GM12892 (cell line): ENCODE data around the gene GPR3.
"Not testable (repeated sequence)": the region's sequence is repeated elsewhere in the genome, so short reads cannot be mapped to it uniquely, and the experiment has no call there.

Source experiments
- DNase-seq: peaks from one replicate; pipeline ENCODE4 v3.0.0; 2011; ENCODE audit not compliant: insufficient read length
- FAIRE-seq: peaks from 2 replicates; lab custom pipeline; 2011; peaks lifted over from hg19 to GRCh38; lab: Jason Lieb, UNC
- POLR2A ChIP-seq: IDR thresholded peaks from 2 replicates; pipeline ENCODE4 v1.6.1; 2011; ENCODE audit warnings: low read depth, low read length, control low read depth
- POLR2AphosphoS5 ChIP-seq: IDR thresholded peaks from 2 replicates; pipeline ENCODE4 v1.6.1; 2011; ENCODE audit warnings: low read depth, low read length, control low read depth
- TAF1 ChIP-seq: IDR thresholded peaks from 2 replicates; pipeline ENCODE4 v1.6.1; 2011; ENCODE audit warnings: low read depth, mild to moderate bottlenecking, control low read depth, low read length, borderline replicate concordance

Gene GPR3

GRCh38 chr1:27397110-27397509 lies 4.7 kb downstream of the GPR3 start:
- FAIRE-seq: no peak
- TF ChIP-seq POLR2A (no peak), POLR2AphosphoS5 (no peak), TAF1 (no peak)
- DNase-seq: no peak

GRCh38 chr1:27397749-27398148 lies 5.3 kb downstream of the GPR3 start:
- FAIRE-seq: no peak
- no peak for TF ChIP-seq POLR2AphosphoS5
- TF ChIP-seq POLR2A: no peak
- no peak for TF ChIP-seq TAF1

DNA sequence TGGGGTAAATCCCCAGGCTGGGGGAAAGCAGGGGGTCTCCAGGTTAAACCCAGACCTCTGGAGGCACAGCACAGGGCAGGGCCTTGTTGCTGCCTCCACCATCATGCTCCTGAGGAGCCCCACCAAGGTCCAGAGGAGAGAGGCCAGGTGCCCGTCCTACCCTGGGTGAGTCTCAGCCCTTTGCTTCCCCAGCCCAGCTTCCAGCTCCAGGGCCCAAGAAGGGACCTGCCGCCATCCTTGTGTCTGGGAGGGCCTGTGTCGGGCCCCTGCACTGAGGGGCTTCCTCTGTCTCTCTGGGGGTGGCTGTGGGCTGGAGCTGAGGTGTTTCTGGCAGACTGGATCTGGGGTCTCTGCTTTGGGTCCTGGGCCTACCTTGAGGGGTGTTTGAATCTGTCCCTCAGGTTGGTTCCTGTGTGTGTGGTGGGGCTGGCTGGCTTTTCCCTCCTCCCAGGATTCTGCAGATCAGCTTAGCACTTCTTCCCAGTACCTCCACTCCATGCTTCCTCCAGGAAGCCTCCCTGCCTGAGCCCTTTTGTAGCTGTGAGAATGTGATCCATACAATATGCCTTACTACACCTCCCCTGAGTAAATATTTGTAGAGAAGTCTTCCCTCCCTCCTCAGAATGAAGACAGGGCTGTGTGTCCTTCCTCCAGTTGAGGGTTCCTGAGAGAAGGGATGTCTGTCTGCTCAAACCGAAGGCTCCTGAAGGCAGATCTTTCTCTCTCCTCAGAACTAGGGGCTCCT lies 6.2 kb downstream of the GPR3 start:
- FAIRE-seq (no peak), DNase-seq (no peak)
- TF ChIP-seq TAF1: no peak
- no peak for TF ChIP-seq POLR2AphosphoS5
- TF ChIP-seq POLR2A: no peak

More at GRCh38 chr1:27397749-27398148, 5.3 kb downstream of the GPR3 start:
- no peak for DNase-seq

GRCh38 chr1:27399251-27400025 lies 7.0 kb downstream of the GPR3 start:
- no peak for TF ChIP-seq TAF1
- peak; percentile 26; the same call in 1 of the 2 replicates for TF ChIP-seq POLR2AphosphoS5
- FAIRE-seq (no peak), DNase-seq (no peak)

- no peak for DNase-seq
- no peak for FAIRE-seq
- TF ChIP-seq TAF1 (no peak), POLR2AphosphoS5 (peak; percentile 46), POLR2A (peak; percentile 38)
Measured at GRCh38 chr1:27400082-27400962, 7.9 kb downstream of the GPR3 start.

DNA sequence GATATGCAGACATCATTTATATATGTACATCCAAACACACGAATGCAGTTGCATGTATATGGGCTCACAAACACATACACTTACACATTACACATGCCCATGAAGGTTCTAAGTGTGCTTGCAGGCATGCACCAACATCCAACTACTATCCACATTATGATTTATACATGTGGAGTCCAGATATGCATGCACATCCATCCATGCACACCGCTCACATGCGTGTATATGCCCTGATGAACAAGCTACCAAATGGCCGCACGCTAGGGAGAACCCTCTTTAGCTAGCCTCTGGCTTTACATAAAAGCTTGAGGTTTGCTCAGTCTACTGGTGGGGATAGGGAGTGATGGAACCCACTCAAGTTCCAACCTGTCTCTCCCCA lies 8.5 kb downstream of the GPR3 start:
- TF ChIP-seq POLR2A (no peak), POLR2AphosphoS5 (0 out of 2 replicates have a peak, but pooled peaks have one; percentile 11), TAF1 (no peak)
- no peak for DNase-seq
- no peak for FAIRE-seq

DNA sequence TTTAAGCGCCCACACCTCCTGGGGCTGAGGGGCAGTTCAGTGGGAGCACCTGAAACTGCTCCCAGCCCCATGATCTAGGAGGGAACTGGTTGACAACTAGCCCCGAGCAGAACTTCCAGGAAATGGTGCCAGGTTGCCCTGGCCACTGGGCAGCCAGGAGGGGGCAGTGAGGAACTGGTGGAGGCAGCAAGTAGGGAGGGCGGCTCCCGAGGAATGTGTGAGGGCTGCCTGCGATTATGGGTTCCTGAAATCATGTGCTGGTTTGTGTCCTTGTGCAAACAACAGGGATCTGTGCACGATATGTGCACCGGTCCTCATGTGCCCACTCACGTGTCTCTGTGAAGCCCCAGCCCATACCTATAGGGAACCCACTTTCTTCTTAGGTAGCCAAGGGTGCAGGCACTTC lies 9.9 kb downstream of the GPR3 start:
- DNase-seq: no peak
- TF ChIP-seq POLR2AphosphoS5 (peak; percentile 34; the same call in 1 of the 2 replicates), POLR2A (no peak), TAF1 (no peak)
- no peak for FAIRE-seq

GRCh38 chr1:27403065-27403726 lies 10.8 kb downstream of the GPR3 start:
- DNase-seq (no peak), FAIRE-seq (peak; percentile 44)
- TF ChIP-seq TAF1 (no peak), POLR2A (no peak), POLR2AphosphoS5 (no peak)

GRCh38 chr1:27403931-27404330 lies 11.5 kb downstream of the GPR3 start:
- TF ChIP-seq POLR2AphosphoS5 (no peak), TAF1 (no peak), POLR2A (no peak)
- DNase-seq: no peak
- no peak for FAIRE-seq

DNA sequence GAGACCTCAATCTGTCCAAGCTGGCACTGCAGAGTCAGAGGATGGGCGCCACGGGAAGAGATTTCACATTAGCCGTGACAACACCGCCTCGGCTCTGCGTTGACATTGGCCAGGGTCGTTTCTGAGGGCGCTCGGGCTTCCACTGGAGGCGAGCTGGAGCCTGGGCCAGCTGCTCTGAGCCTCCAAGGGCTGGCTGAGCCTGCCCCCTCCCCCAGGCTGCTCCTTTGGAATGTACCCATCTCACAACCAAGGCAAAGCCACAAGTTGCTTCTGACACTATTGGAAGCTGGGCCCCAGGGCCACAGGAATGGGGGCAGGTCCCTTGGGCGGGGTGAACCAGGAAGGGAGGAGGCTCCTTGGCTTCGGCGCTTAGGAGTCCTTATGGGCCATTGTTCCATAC lies 12.7 kb downstream of the GPR3 start:
- FAIRE-seq (no peak), DNase-seq (no peak)
- TF ChIP-seq POLR2A (peak; percentile 14; the same call in 1 of the 2 replicates), POLR2AphosphoS5 (no peak)

DNA sequence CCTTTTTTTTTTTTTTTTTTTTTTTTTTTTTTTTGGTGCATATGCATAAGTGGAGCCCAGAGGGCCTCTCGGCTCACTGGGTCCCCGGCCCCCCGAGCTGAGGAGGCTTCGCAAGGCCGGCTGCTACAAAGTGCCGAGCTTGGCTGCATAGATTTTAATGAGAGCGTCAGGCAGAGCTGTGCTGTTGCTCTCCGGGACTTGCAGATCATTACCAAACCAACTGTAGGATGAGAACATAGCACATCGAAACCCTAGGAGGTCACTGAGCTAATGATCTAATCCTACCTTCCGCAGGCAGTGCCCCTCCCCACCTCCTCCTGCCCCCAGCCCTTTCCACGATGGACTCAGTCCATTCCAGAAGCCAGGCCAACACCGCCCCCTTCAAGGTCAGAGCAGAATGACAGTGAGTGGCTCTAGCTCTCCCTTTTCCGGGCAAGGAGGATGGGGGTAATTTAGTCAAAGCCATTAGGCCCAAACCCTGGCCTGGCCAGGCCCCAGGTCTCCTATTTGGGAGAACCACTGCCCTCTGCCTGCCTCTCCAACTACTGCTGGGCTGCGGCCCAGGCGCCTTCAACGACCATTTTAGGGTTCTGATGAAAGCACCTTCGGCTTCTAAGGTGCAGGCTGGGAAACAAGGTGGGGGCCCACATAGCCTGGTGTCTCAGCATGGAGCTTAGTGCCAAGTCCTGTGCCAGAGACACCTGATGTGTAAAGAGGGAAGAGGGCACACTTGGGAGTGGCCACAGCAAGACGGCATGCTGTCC lies 13.4 kb downstream of the GPR3 start:
- peak; percentile 62 for FAIRE-seq
- not testable (repeated sequence) for DNase-seq
